ENCODE measurements around the gene ATP6V1F. TPM values are rescaled to one million over a fixed set of nuclear protein-coding genes. Genes with fewer than 3 reads are reported as not detected.

The ATP6V1F gene
- total RNA-seq, 5 donors from 2014 or later (not counting 1 experiment from before 2014, with no cell fraction given), result 62.6 to 78.1 (median 75.5) TPM

- no peak overlapping the region for H3K27ac ChIP-seq (ENCODE audit: low read length)
- H3K9me3 Mint-ChIP-seq, result no peaks in the 10 kb centered on the region
- no peaks in the 10 kb centered on the region for H3K4me1 ChIP-seq (ENCODE audit: control insufficient read depth in 1 of 2, extremely low read depth in 1 of 2, insufficient read depth in 2 of 2, low read length in 2 of 2)
- no peaks in the 10 kb centered on the region for H3K9me3 ChIP-seq
- no peak overlapping the region for H3K4me3 ChIP-seq (ENCODE audit: control insufficient read depth in 1 of 2, extremely low read depth in 1 of 2, low read length in 1 of 2)
- no peak overlapping the region for H3K27ac Mint-ChIP-seq
- WGBS (ENCODE audit: insufficient coverage), result 91% methylated on average over 12 of the region's 17 CpGs
- CTCF ChIA-PET, result no interaction called here
- H3K4me1 Mint-ChIP-seq, result no peaks in the 10 kb centered on the region
- no peaks in the 10 kb centered on the region for H3K27me3 Mint-ChIP-seq
- POLR2A ChIA-PET, result no interaction called here
- no peak for DNase-seq
- H3K4me3 Mint-ChIP-seq, result no peak overlapping the region
- no peaks in the 10 kb centered on the region for H3K36me3 Mint-ChIP-seq
- no peaks in the 10 kb centered on the region for H3K36me3 ChIP-seq (ENCODE audit: control insufficient read depth in 2 of 2, extremely low read depth in 1 of 2, insufficient read depth in 1 of 2, low read length in 1 of 2)
- H3K27me3 ChIP-seq (replicated peaks in 1 of 2; ENCODE audit: control insufficient read depth in 2 of 2, extremely low read depth in 1 of 2, insufficient read depth in 2 of 2, low read length in 1 of 2), result peaks cover 0 to 14% of the 10 kb centered on the region in 2 experiments
- no peak for ATAC-seq (replicated peaks in 1 of 4)
Observed at GRCh38 chr7:128847721-128848211, 14.9 kb upstream of the ATP6V1F start.

- no peaks in the 10 kb centered on the region for H3K36me3 ChIP-seq (ENCODE audit: control insufficient read depth in 2 of 2, extremely low read depth in 1 of 2, insufficient read depth in 1 of 2, low read length in 1 of 2)
- no peak overlapping the region for H3K27ac ChIP-seq (ENCODE audit: low read length)
- no peak overlapping the region for H3K27ac Mint-ChIP-seq
- H3K36me3 Mint-ChIP-seq, result no peaks in the 10 kb centered on the region
- H3K4me3 ChIP-seq (ENCODE audit: control insufficient read depth in 1 of 2, extremely low read depth in 1 of 2, low read length in 1 of 2), result no peak overlapping the region
- H3K27me3 ChIP-seq (replicated peaks in 1 of 2; ENCODE audit: control insufficient read depth in 2 of 2, extremely low read depth in 1 of 2, insufficient read depth in 2 of 2, low read length in 1 of 2), result peaks cover 0 to 15% of the 10 kb centered on the region in 2 experiments
- WGBS (ENCODE audit: insufficient coverage), result 90% methylated on average over 24 of the region's 31 CpGs
- no peak overlapping the region for H3K4me3 Mint-ChIP-seq
- no peaks in the 10 kb centered on the region for H3K27me3 Mint-ChIP-seq
- DNase-seq (no peak), ATAC-seq (replicated peaks in 1 of 4) (peak in 1 of 4 experiments; percentile 10)
- ChIA-PET CTCF (no interaction called here), POLR2A (no interaction called here)
- no peaks in the 10 kb centered on the region for H3K4me1 Mint-ChIP-seq
- no peaks in the 10 kb centered on the region for H3K9me3 ChIP-seq
- no peaks in the 10 kb centered on the region for H3K4me1 ChIP-seq (ENCODE audit: control insufficient read depth in 1 of 2, extremely low read depth in 1 of 2, insufficient read depth in 2 of 2, low read length in 2 of 2)
- H3K9me3 Mint-ChIP-seq, result no peaks in the 10 kb centered on the region
Observed at GRCh38 chr7:128848289-128849155, 14.1 kb upstream of the ATP6V1F start.

- Mint-ChIP-seq H3K36me3 (no peaks in the 10 kb centered on the region), H3K27me3 (no peaks in the 10 kb centered on the region), H3K4me1 (no peaks in the 10 kb centered on the region), H3K27ac (no peak overlapping the region), H3K9me3 (no peaks in the 10 kb centered on the region), H3K4me3 (no peak overlapping the region)
- H3K9me3 ChIP-seq, result no peaks in the 10 kb centered on the region
- ATAC-seq (replicated peaks in 1 of 4), result no peak
- no peak for DNase-seq
- no peak overlapping the region for H3K27ac ChIP-seq (ENCODE audit: low read length)
- peaks cover 0 to 19% of the 10 kb centered on the region in 2 experiments for H3K27me3 ChIP-seq (replicated peaks in 1 of 2; ENCODE audit: control insufficient read depth in 2 of 2, extremely low read depth in 1 of 2, insufficient read depth in 2 of 2, low read length in 1 of 2)
- H3K4me1 ChIP-seq (ENCODE audit: control insufficient read depth in 1 of 2, extremely low read depth in 1 of 2, insufficient read depth in 2 of 2, low read length in 2 of 2), result no peaks in the 10 kb centered on the region
- no peak overlapping the region for H3K4me3 ChIP-seq (ENCODE audit: control insufficient read depth in 1 of 2, extremely low read depth in 1 of 2, low read length in 1 of 2)
- ChIA-PET CTCF (no interaction called here), POLR2A (no interaction called here)
- 96% methylated on average over 14 of the region's 16 CpGs for WGBS (ENCODE audit: insufficient coverage)
- H3K36me3 ChIP-seq (ENCODE audit: control insufficient read depth in 2 of 2, extremely low read depth in 1 of 2, insufficient read depth in 1 of 2, low read length in 1 of 2), result no peaks in the 10 kb centered on the region
Observed at GRCh38 chr7:128849156-128849515, 13.5 kb upstream of the ATP6V1F start.

GRCh38 chr7:128849804-128850490, 12.7 kb upstream of the ATP6V1F start:
- no peaks in the 10 kb centered on the region for H3K36me3 ChIP-seq (ENCODE audit: control insufficient read depth in 2 of 2, extremely low read depth in 1 of 2, insufficient read depth in 1 of 2, low read length in 1 of 2)
- ChIA-PET POLR2A (no interaction called here), CTCF (interaction anchor here (0.5 to 0.6 kb wide), 2 partner anchors 198 to 274 kb away, joined by 3 read pairs; no protein-coding TSS in a partner anchor)
- no peak overlapping the region for H3K27ac ChIP-seq (ENCODE audit: low read length)
- Mint-ChIP-seq H3K4me1 (no peaks in the 10 kb centered on the region), H3K27me3 (no peaks in the 10 kb centered on the region), H3K36me3 (no peaks in the 10 kb centered on the region), H3K27ac (no peak overlapping the region), H3K4me3 (no peak overlapping the region), H3K9me3 (no peaks in the 10 kb centered on the region)
- peaks cover 0 to 21% of the 10 kb centered on the region in 2 experiments for H3K27me3 ChIP-seq (replicated peaks in 1 of 2; ENCODE audit: control insufficient read depth in 2 of 2, extremely low read depth in 1 of 2, insufficient read depth in 2 of 2, low read length in 1 of 2)
- DNase-seq (no peak), ATAC-seq (replicated peaks in 1 of 4) (no peak)
- WGBS (ENCODE audit: insufficient coverage), result 75% methylated on average over 12 of the region's 18 CpGs
- no peaks in the 10 kb centered on the region for H3K4me1 ChIP-seq (ENCODE audit: control insufficient read depth in 1 of 2, extremely low read depth in 1 of 2, insufficient read depth in 2 of 2, low read length in 2 of 2)
- no peak overlapping the region for H3K4me3 ChIP-seq (ENCODE audit: control insufficient read depth in 1 of 2, extremely low read depth in 1 of 2, low read length in 1 of 2)
- no peaks in the 10 kb centered on the region for H3K9me3 ChIP-seq

GRCh38 chr7:128852537-128853254, 10.0 kb upstream of the ATP6V1F start:
- ChIA-PET CTCF (no interaction called here), POLR2A (no interaction called here)
- Histone ChIP-seq H3K27me3 (replicated peaks in 1 of 2; ENCODE audit: control insufficient read depth in 2 of 2, extremely low read depth in 1 of 2, insufficient read depth in 2 of 2, low read length in 1 of 2) (peaks cover 0 to 26% of the 10 kb centered on the region in 2 experiments), H3K4me3 (ENCODE audit: control insufficient read depth in 1 of 2, extremely low read depth in 1 of 2, low read length in 1 of 2) (no peak overlapping the region), H3K4me1 (ENCODE audit: control insufficient read depth in 1 of 2, extremely low read depth in 1 of 2, insufficient read depth in 2 of 2, low read length in 2 of 2) (no peaks in the 10 kb centered on the region), H3K36me3 (ENCODE audit: control insufficient read depth in 2 of 2, extremely low read depth in 1 of 2, insufficient read depth in 1 of 2, low read length in 1 of 2) (no peaks in the 10 kb centered on the region), H3K9me3 (no peaks in the 10 kb centered on the region), H3K27ac (ENCODE audit: low read length) (no peak overlapping the region)
- Mint-ChIP-seq H3K36me3 (no peaks in the 10 kb centered on the region), H3K27ac (no peak overlapping the region), H3K9me3 (no peaks in the 10 kb centered on the region), H3K4me1 (no peaks in the 10 kb centered on the region), H3K27me3 (no peaks in the 10 kb centered on the region), H3K4me3 (no peak overlapping the region)
- no peak for DNase-seq
- no peak for ATAC-seq (replicated peaks in 1 of 4)
- 79% methylated on average over 26 of the region's 28 CpGs for WGBS (ENCODE audit: insufficient coverage)

GRCh38 chr7:128853799-128854198, 8.9 kb upstream of the ATP6V1F start:
- DNase-seq (no peak), ATAC-seq (replicated peaks in 1 of 4) (no peak)
- Histone ChIP-seq H3K4me3 (ENCODE audit: control insufficient read depth in 1 of 2, extremely low read depth in 1 of 2, low read length in 1 of 2) (no peak overlapping the region), H3K9me3 (no peaks in the 10 kb centered on the region), H3K4me1 (ENCODE audit: control insufficient read depth in 1 of 2, extremely low read depth in 1 of 2, insufficient read depth in 2 of 2, low read length in 2 of 2) (no peaks in the 10 kb centered on the region), H3K36me3 (ENCODE audit: control insufficient read depth in 2 of 2, extremely low read depth in 1 of 2, insufficient read depth in 1 of 2, low read length in 1 of 2) (no peaks in the 10 kb centered on the region), H3K27ac (ENCODE audit: low read length) (no peak overlapping the region), H3K27me3 (replicated peaks in 1 of 2; ENCODE audit: control insufficient read depth in 2 of 2, extremely low read depth in 1 of 2, insufficient read depth in 2 of 2, low read length in 1 of 2) (peaks cover 0 to 26% of the 10 kb centered on the region in 2 experiments)
- POLR2A ChIA-PET, result no interaction called here
- CTCF ChIA-PET, result no interaction called here
- 66% methylated on average over 15 of the region's 23 CpGs for WGBS (ENCODE audit: insufficient coverage)
- Mint-ChIP-seq H3K4me3 (no peak overlapping the region), H3K4me1 (no peaks in the 10 kb centered on the region), H3K9me3 (no peaks in the 10 kb centered on the region), H3K36me3 (no peaks in the 10 kb centered on the region), H3K27me3 (no peaks in the 10 kb centered on the region), H3K27ac (no peak overlapping the region)
